Hepatocyte (in vitro differentiated cells): ENCODE measurements around the gene F8. TPM values are rescaled to one million over a fixed set of nuclear protein-coding genes. Genes with fewer than 3 reads are reported as not detected.
"Not testable (repeated sequence)": the region's sequence is repeated elsewhere in the genome, so short reads cannot be mapped to it uniquely, and the experiment has no call there.

ENCODE experiments used
- DNase-seq: peaks from one replicate; pipeline ENCODE4 v3.0.0-alpha.2; 2016; ENCODE audit warnings: low spot score
- H2AFZ ChIP-seq: fragments of 200-600 bp; sonication (generic); 2 replicates; pipeline ENCODE4 v1.6.0; 2016; ENCODE audit warnings: antibody characterized with exemption, mild to moderate bottlenecking
- H3K27ac ChIP-seq: fragments of 200-600 bp; sonication (generic); 2 replicates; pipeline ENCODE4 v1.5.1; 2016; ENCODE audit warnings: mild to moderate bottlenecking
- H3K27me3 ChIP-seq: fragments of 200-600 bp; sonication (generic); 2 replicates; pipeline ENCODE4 v1.6.1; 2016
- H3K36me3 ChIP-seq: fragments of 200-600 bp; sonication (generic); replicated peaks from 2 replicates; pipeline ENCODE4 v1.5.1; 2016; ENCODE audit warnings: low read depth; ENCODE audit not compliant: insufficient read depth
- H3K4me1 ChIP-seq: fragments of 200-600 bp; sonication (generic); 2 replicates; pipeline ENCODE4 v1.5.1; 2016; ENCODE audit warnings: mild to moderate bottlenecking, moderate library complexity; ENCODE audit not compliant: insufficient read depth
- H3K4me2 ChIP-seq: fragments of 200-600 bp; sonication (generic); 2 replicates; pipeline ENCODE4 v1.6.0; 2016
- H3K4me3 ChIP-seq: fragments of 200-600 bp; sonication (generic); 2 replicates; pipeline ENCODE4 v1.5.1; 2016; ENCODE audit warnings: mild to moderate bottlenecking
- H3K79me2 ChIP-seq: fragments of 200-600 bp; sonication (generic); 2 replicates; pipeline ENCODE4 v1.6.0; 2017; ENCODE audit warnings: mild to moderate bottlenecking
- H3K9me2 ChIP-seq: fragments of 200-600 bp; sonication (generic); replicated peaks from 2 replicates; pipeline ENCODE4 v1.6.0; 2017; ENCODE audit warnings: mild to moderate bottlenecking; ENCODE audit not compliant: insufficient read depth
- H3K9me3 ChIP-seq: fragments of 200-600 bp; sonication (generic); 2 replicates; pipeline ENCODE4 v1.5.1; 2016; ENCODE audit warnings: low read depth, mild to moderate bottlenecking
- H4K20me1 ChIP-seq: fragments of 200-600 bp; sonication (generic); 2 replicates; pipeline ENCODE4 v1.6.0; 2016; ENCODE audit warnings: mild to moderate bottlenecking; ENCODE audit not compliant: insufficient read depth, poor library complexity, severe bottlenecking
- EZH2 ChIP-seq: fragments of 200-600 bp; sonication (generic); IDR thresholded peaks from 2 replicates; pipeline ENCODE4 v1.6.1; 2016; ENCODE audit warnings: antibody characterized with exemption, mild to moderate bottlenecking, borderline replicate concordance
- EZH2phosphoT487 ChIP-seq: fragments of 200-600 bp; sonication (generic); IDR thresholded peaks from one replicate; pipeline ENCODE4 v1.6.1; 2018; ENCODE audit warnings: antibody characterized with exemption, mild to moderate bottlenecking, low read depth, moderate library complexity; ENCODE audit not compliant: unreplicated experiment, severe bottlenecking
- WGBS: methylation state at CpG from one replicate; pipeline ENCODE4 v1.1.6; 2016; ENCODE audit warnings: low lambda C conversion rate; ENCODE audit errors: missing lambda C conversion rate; 5-methylcytosine and 5-hydroxymethylcytosine counted together
- polyA plus RNA-seq: library from polyadenylated mRNA; unstranded; fragments of >200 nt; fragmentation: Nextera tagmentation; extraction: Ambion mirVana; gene quantifications from 2 replicates; pipeline ENCODE4 v1.2.1, GENCODE V29; 2016
- total RNA-seq: library from RNA; depleted of rRNA; stranded (reverse); fragments of >200 nt; gene quantifications from 2 replicates; pipeline ENCODE4 v1.2.3, GENCODE V29; 2014
- TF ChIP-seq, protein P1 (sequence below): fragments of 200-600 bp; sonication (generic); IDR thresholded peaks from 2 replicates; pipeline ENCODE4 v1.5.1; 2016; ENCODE audit warnings: antibody characterized with exemption, mild to moderate bottlenecking; ENCODE audit not compliant: poor library complexity

Gene F8
- total and polyA plus RNA-seq, 2 experiments from 2014 or later: 0.92 to 1.4 TPM

DNA sequence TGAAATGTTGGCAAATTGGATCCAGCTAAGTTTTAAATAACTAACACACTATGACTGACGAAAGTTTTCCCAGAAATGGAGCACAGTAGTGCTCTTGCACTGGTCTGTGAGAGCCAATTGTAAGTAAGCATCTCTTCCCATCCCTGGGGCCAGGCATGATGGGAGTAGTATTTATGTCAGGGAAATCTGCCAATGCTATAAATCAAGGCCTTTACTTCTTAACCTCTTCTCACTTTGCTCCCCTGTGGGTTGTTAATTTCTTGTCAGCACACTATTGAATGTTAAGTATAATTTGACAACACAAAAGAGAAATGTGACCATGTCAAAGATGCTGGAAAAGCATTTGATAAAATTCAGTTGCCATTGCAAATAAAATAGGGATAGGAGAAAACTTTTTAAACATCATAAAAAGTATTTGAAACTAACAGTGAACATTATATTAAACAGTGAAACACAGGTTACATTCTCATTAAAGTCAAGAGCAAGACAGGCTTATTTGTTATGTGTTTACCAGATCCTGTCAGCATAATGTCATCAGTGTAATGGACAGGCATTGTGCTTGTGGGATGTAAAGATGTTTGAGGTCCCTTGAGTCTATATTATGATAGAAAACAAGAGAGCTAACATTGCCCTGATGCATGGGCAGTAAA is 131.4 kb downstream of the F8 start:
- Histone ChIP-seq H2AFZ (no peak overlapping the region), H4K20me1 (no peaks in the 10 kb centered on the region), H3K36me3 (no peaks in the 10 kb centered on the region), H3K4me2 (no peak overlapping the region), H3K4me1 (no peaks in the 10 kb centered on the region), H3K9me3 (no peaks in the 10 kb centered on the region), H3K9me2 (no peaks in the 10 kb centered on the region), H3K79me2 (no peaks in the 10 kb centered on the region), H3K27ac (no peak overlapping the region), H3K4me3 (no peak overlapping the region), H3K27me3 (no peaks in the 10 kb centered on the region)
- no peak for TF ChIP-seq EZH2phosphoT487
- TF ChIP-seq EZH2: no peak
- TF ChIP-seq, protein P1, sequence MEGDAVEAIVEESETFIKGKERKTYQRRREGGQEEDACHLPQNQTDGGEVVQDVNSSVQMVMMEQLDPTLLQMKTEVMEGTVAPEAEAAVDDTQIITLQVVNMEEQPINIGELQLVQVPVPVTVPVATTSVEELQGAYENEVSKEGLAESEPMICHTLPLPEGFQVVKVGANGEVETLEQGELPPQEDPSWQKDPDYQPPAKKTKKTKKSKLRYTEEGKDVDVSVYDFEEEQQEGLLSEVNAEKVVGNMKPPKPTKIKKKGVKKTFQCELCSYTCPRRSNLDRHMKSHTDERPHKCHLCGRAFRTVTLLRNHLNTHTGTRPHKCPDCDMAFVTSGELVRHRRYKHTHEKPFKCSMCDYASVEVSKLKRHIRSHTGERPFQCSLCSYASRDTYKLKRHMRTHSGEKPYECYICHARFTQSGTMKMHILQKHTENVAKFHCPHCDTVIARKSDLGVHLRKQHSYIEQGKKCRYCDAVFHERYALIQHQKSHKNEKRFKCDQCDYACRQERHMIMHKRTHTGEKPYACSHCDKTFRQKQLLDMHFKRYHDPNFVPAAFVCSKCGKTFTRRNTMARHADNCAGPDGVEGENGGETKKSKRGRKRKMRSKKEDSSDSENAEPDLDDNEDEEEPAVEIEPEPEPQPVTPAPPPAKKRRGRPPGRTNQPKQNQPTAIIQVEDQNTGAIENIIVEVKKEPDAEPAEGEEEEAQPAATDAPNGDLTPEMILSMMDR: no peak
- 39% methylated on average over 1 of the region's 1 CpG for WGBS
- DNase-seq: no peak

DNA sequence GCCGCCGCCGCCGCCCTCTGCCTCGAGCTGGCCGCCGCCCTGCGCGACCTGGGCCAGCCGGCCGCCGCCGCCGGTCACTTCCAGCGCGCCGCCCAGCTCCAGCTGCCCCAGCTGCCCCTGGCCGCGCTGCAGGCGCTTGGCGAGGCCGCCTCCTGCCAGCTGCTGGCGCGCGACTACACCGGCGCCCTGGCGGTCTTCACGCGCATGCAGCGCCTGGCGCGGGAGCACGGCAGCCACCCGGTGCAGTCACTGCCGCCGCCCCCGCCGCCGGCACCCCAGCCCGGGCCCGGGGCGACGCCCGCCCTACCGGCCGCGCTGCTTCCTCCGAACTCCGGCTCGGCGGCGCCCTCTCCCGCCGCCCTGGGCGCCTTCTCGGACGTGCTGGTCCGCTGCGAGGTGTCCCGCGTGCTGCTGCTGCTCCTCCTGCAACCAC is 135.7 kb downstream of the F8 start:
- no CpG with 5 or more reads among the region's 62 CpGs for WGBS
- H3K4me2 ChIP-seq, H3K36me3 ChIP-seq: not testable (repeated sequence)

GRCh38 chrX:154886069-154886788 is 136.3 kb downstream of the F8 start, which contains the start of gene F8A1:
F8A1 (plus strand) TSS chrX:154886355; CDS start chrX:154886375, 20 bp downstream.
- H2AFZ ChIP-seq, H3K27me3 ChIP-seq, DNase-seq, H3K36me3 ChIP-seq, H3K9me3 ChIP-seq, H3K4me3 ChIP-seq, H3K9me2 ChIP-seq, H3K27ac ChIP-seq, H3K4me1 ChIP-seq, H3K4me2 ChIP-seq, H4K20me1 ChIP-seq, H3K79me2 ChIP-seq: not testable (repeated sequence)
- no CpG with 5 or more reads among the region's 91 CpGs for WGBS

More for the DNA sequence above, 135.7 kb downstream of the F8 start:
- DNase-seq, H3K4me3 ChIP-seq, H3K4me1 ChIP-seq, H4K20me1 ChIP-seq, H3K9me3 ChIP-seq, H2AFZ ChIP-seq, H3K79me2 ChIP-seq, H3K27ac ChIP-seq, H3K9me2 ChIP-seq, H3K27me3 ChIP-seq: not testable (repeated sequence)

- H3K27ac ChIP-seq, DNase-seq, H3K4me3 ChIP-seq, H4K20me1 ChIP-seq, H3K79me2 ChIP-seq, H3K9me3 ChIP-seq, H2AFZ ChIP-seq, H3K4me2 ChIP-seq, H3K27me3 ChIP-seq, H3K36me3 ChIP-seq, H3K9me2 ChIP-seq, H3K4me1 ChIP-seq: not testable (repeated sequence)
- WGBS: 68% methylated on average over 2 of the region's 14 CpGs
Measured at GRCh38 chrX:154885549-154885948, 137.0 kb downstream of the F8 start.

DNA sequence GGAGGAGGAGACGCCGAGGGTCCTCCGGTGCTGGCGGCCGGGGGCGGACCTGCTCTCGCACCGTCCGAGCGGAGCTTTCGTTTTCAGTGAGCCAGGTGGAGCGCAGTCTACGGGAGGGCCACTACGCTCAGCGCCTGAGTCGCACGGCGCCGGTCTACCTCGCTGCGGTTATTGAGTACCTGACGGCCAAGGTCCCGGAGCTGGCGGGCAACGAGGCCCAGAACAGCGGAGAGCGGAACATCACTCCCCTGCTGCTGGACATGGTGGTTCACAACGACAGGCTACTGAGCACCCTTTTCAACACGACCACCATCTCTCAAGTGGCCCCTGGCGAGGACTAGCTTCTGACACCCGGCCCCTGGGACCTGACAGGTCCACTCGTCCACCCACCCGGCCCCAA is 137.5 kb downstream of the F8 start:
- not testable (repeated sequence) for H3K9me2 ChIP-seq, H3K9me3 ChIP-seq, H2AFZ ChIP-seq, H3K4me2 ChIP-seq, DNase-seq, H4K20me1 ChIP-seq, H3K27me3 ChIP-seq, H3K4me3 ChIP-seq, H3K36me3 ChIP-seq, H3K4me1 ChIP-seq, H3K79me2 ChIP-seq, H3K27ac ChIP-seq
- WGBS: 93% methylated on average over 11 of the region's 33 CpGs

DNA sequence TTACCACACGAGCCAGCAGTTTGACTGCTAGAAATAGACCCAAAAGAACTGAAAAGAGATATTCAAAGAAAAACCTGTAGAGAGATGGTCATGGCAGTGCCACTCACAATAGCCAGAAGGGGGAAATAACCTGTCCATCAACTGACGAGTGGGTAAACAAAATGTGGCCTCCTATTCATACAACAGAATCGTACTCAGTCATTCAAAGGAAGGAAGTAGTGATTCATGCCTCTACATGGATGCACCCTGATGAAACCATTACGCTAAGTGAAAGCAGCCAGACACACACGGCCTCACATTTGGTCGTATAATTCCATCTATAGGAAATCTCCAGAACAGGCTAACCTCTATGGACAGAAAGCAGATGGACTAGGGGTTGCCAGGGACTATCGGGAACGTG is 138.5 kb downstream of the F8 start:
- H2AFZ ChIP-seq: not testable (repeated sequence)

More for the DNA sequence above, 138.5 kb downstream of the F8 start:
- not testable (repeated sequence) for H3K9me3 ChIP-seq, H3K36me3 ChIP-seq, H3K27me3 ChIP-seq, H3K4me1 ChIP-seq, H3K79me2 ChIP-seq, H3K4me2 ChIP-seq, H3K4me3 ChIP-seq, H4K20me1 ChIP-seq, H3K27ac ChIP-seq, H3K9me2 ChIP-seq, DNase-seq
- no CpG with 5 or more reads among the region's 8 CpGs for WGBS
